Omental fat pad (tissue), 4 donors: ENCODE results near the gene ASPRV1. TPM values are rescaled to one million over a fixed set of nuclear protein-coding genes. Genes with fewer than 3 reads are reported as not detected.

Experiments
- ATAC-seq: fragments of 150-250 bp; one replicate; pipeline ENCODE4 v1.9.1; 2016; ENCODE audit warnings: mild to moderate bottlenecking, moderate library complexity; ENCODE audit not compliant: low FRiP score
- DNase-seq: peaks from one replicate; pipeline ENCODE4 v3.0.0-alpha.2; 2019; ENCODE audit warnings: low spot score
- total RNA-seq, 4 donors: library from RNA; depleted of rRNA; stranded (reverse); fragments of >200 nt; gene quantifications; one replicate each; pipeline ENCODE4 v1.1.0, GENCODE V29; 2016
- TF ChIP-seq, protein P1 (sequence below), 3 donors: fragments of 450-650 bp; IDR thresholded peaks; one replicate each; pipeline ENCODE4 v1.5.1; 2016 to 2017; ENCODE audit warnings: antibody characterized with exemption in 3 of 3, mild to moderate bottlenecking in 3 of 3, moderate library complexity in 2 of 3

ASPRV1 gene
- total RNA-seq, 4 donors from 2014 or later = 0.94 to 5.2 (median 1.4) TPM

DNA sequence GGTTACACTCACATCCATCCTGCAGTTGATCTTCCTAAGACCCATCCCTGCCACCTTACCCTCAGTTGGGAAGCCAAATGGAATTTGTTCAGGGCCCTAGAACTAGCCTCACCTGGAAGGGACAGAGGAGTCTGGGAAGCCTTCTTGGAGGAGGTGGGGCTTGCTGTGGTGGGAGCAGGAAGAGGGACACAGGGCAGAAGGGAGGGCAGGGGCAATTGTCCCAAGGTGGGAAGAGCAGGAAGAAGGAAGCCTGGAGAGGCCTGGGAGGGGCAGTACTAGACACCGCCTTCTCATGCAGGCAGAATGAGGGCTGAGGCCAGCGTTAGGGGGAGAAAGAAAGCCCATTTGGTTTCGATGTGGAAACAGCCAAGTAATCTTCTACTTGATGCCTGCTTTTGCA, 34.1 kb upstream of the ASPRV1 start:
- no peak for ATAC-seq
- TF ChIP-seq, protein P1, sequence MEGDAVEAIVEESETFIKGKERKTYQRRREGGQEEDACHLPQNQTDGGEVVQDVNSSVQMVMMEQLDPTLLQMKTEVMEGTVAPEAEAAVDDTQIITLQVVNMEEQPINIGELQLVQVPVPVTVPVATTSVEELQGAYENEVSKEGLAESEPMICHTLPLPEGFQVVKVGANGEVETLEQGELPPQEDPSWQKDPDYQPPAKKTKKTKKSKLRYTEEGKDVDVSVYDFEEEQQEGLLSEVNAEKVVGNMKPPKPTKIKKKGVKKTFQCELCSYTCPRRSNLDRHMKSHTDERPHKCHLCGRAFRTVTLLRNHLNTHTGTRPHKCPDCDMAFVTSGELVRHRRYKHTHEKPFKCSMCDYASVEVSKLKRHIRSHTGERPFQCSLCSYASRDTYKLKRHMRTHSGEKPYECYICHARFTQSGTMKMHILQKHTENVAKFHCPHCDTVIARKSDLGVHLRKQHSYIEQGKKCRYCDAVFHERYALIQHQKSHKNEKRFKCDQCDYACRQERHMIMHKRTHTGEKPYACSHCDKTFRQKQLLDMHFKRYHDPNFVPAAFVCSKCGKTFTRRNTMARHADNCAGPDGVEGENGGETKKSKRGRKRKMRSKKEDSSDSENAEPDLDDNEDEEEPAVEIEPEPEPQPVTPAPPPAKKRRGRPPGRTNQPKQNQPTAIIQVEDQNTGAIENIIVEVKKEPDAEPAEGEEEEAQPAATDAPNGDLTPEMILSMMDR (IDR thresholded peaks at IDR 0.05) = no peak
- no peak for DNase-seq

DNA sequence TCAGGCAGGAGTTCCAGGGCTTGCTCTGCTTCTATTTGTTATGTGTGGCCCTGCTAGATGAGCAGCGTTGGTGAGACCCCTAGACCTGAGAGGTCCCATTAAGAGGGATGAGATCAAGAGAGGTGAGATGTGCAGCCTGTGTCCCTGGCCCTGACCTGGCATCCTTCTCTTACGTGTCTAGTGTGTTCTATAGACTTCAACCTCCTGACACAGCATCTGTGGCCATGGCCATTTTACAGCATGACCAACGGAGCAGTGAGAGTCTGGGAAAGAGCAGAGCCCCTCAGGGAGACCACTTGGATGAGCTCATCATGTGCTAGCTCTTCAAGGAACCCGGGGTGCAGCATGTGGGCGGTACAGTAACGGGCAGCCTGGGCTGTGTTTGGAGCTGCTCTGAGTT, 32.7 kb upstream of the ASPRV1 start:
- DNase-seq = no peak
- TF ChIP-seq, protein P1 (IDR thresholded peaks at IDR 0.05) = no peak
- ATAC-seq = no peak

DNA sequence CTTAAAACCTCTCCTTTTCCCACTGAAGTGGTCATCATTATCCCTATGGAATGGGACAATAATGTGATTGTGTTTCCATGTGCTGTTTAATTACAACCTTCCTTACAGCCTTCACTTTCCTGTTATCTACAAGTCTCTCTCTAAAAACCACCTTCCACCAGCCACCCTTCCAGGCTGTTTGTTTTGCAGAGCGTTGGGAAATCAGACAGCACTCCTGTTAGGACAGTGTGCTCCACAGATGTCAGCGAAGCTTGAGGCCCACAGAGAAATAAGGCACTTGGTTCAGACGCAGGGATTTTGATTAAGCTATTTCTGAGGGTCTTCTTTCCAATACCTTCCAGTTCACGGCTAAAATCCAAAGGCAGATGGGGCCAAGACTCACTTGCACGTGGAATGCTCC, 32.3 kb upstream of the ASPRV1 start:
- TF ChIP-seq, protein P1 (IDR thresholded peaks at IDR 0.05) = no peak

DNA sequence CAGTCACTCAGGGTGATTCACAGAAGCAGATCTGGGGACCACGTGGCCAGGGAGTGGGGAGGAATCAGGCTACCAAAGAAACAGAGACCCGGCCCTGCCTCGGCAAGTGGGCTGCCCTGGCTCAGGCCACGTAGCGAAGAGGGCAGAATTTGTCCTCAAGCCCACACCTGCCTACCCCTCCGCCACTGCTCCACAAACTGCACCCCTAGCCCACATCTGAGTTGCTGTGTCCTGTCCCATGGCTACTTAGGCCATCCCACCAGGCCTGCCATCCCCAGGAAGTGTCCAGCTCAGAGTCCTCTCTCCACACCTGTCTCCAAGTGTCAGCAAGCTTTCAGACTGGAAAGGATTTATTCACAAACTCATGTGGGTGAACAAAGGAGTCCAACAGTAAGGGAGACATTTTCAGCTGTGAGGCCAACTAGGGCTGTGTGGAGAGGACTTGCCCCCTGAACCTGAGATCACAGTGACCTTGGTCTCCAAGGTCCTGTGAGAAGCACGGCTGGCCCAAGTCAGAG, 31.7 kb upstream of the ASPRV1 start:
- DNase-seq (no peak), ATAC-seq (no peak)
- TF ChIP-seq, protein P1 (IDR thresholded peaks at IDR 0.05) = no peak

More for the DNA sequence above, 32.3 kb upstream of the ASPRV1 start:
- DNase-seq (no peak), ATAC-seq (no peak)

DNA sequence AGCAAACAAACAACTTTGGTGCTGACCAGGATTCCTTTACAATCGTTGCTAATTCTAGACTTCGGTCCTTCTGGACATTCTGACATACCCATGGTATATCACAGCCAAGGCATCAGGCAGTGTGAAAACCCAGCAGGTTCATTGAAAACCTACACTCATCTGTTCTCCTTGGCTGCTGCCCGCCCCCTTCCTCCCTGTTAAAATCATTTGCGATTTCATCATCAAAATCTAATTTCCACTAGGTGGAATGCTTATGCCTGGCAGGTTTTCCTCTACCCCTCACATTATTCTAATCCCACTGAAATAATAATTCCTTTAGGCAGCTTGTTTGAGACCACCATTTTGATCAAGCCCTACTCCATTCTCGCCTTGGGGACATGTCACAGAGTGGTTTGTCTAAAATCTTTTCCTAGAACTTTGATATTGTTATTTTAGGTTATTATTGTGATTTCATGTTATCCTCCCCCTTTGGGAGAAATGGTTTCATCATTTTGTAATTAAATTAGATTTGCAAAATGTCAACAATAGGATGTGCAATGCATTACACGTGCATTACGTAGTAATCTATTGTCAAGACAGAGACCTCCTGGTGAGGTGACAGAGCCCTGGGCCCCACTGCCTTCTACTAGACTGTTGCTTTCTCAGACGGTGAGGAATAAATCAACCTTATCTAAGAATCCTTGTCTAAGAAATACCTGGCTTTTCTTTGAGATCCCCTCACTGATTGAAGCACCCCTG, 31.0 kb upstream of the ASPRV1 start:
- TF ChIP-seq, protein P1 (IDR thresholded peaks at IDR 0.05) = no peak
- ATAC-seq = no peak
- no peak for DNase-seq

DNA sequence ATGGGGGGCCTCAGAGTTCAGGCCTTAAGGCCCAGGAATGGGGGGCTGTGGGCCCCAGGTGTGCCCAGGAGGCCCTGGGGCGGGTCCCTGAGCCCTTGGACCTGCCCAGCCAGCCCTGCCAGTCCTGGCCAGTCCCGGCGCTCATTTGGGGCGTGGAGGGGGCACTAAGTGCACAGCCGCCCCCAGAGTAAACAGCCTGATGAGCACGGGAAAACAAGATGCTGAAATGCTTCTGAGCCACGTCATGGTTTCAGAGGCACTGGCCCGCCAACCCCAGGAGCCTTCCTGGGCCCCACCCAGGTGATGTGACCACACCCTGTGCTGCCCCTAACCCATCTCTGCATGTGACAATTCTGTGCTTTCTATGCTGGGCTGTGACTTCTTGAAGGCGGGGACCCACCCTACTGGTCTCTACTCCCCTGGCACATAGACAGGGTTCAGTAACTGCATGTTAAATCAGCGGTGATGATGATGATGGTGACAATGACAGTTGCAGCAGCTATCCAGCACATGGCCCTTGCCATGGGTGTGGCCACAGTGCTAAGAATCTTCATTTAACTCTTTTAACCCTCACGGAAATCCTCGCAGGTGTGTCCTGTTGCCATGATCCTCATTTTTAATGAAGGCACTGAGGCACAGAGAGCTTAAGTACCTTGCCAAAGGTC, 28.1 kb upstream of the ASPRV1 start:
- TF ChIP-seq, protein P1 (IDR thresholded peaks at IDR 0.05) = no peak
- no peak for ATAC-seq
- no peak for DNase-seq
